Upper lobe of left lung (tissue), 6 donors: ENCODE measurements around the gene VWA8. TPM values are rescaled to one million over a fixed set of nuclear protein-coding genes. Genes with fewer than 3 reads are reported as not detected.

Experiments used
- ATAC-seq, 2 donors: fragments of 200-7000 bp; cut with Tn5 transposase; one replicate each; pipeline ENCODE4 v1.9.1; 2022; ENCODE audit warnings: mild to moderate bottlenecking in 2 of 2, moderate library complexity in 2 of 2; ENCODE audit not compliant: low FRiP score in 2 of 2
- DNase-seq, 2 donors: peaks; one replicate each; pipeline ENCODE4 v3.0.0-alpha.2; 2019 to 2020
- H3K27ac ChIP-seq, 4 donors: fragments of 200-600 bp; sonication (generic); one replicate each; pipeline ENCODE4 v1.5.1; 2016 to 2019
- H3K27me3 ChIP-seq, 4 donors: fragments of 200-600 bp; sonication (generic); one replicate each; pipeline ENCODE4 v1.5.1; 2017 to 2019
- H3K36me3 ChIP-seq, 4 donors: fragments of 200-600 bp; sonication (generic); one replicate each; pipeline ENCODE4 v1.5.1; 2016 to 2019
- H3K4me1 ChIP-seq, 4 donors: fragments of 200-600 bp; sonication (generic); one replicate each; pipeline ENCODE4 v1.5.1; 2018 to 2019
- H3K4me3 ChIP-seq, 4 donors: fragments of 200-600 bp; sonication (generic); one replicate each; pipeline ENCODE4 v1.5.1; 2017 to 2019; ENCODE audit warnings: mild to moderate bottlenecking in 2 of 4, moderate library complexity in 1 of 4
- H3K9me3 ChIP-seq, 4 donors: fragments of 200-600 bp; sonication (generic); one replicate each; pipeline ENCODE4 v1.5.1; 2018 to 2019
- EP300 ChIP-seq, 4 donors: sonication (generic); formaldehyde crosslinking; IDR thresholded peaks; one replicate each; pipeline ENCODE4 v1.5.1; 2017; ENCODE audit warnings: antibody characterized with exemption in 4 of 4, control low read depth in 2 of 4
- POLR2A ChIP-seq, 4 donors: fragments of 450-650 bp; IDR thresholded peaks; one replicate each; pipeline ENCODE4 v1.5.1; 2016 to 2017; ENCODE audit warnings: antibody characterized with exemption in 4 of 4, mild to moderate bottlenecking in 2 of 4
- POLR2AphosphoS5 ChIP-seq, 2 donors: sonication (generic); formaldehyde crosslinking; IDR thresholded peaks; one replicate each; pipeline ENCODE4 v1.5.1; 2017; ENCODE audit warnings: antibody characterized with exemption in 2 of 2
- WGBS, 2 donors: methylation state at CpG; one replicate each; pipeline ENCODE4 v1.1.5; 2017 to 2018; 5-methylcytosine and 5-hydroxymethylcytosine counted together
- total RNA-seq, 6 donors: library from RNA; depleted of rRNA in 4 of 6; stranded (reverse); fragments of >200 nt in 4 of 6; gene quantifications; one replicate each; pipeline versions ENCODE4 v1.1.0 to v1.2.1, GENCODE V29; 2016 to 2021
- TF ChIP-seq, protein P1 (sequence below), 6 experiments: fragments of 450-650 bp in 4 of 6; fragments of 200-600 bp in 2 of 6; sonication (generic) in 2 of 6; IDR thresholded peaks; one replicate each; pipeline ENCODE4 v1.5.1; 2016 to 2019; ENCODE audit warnings: antibody characterized with exemption in 6 of 6
- donor health status: DM: no; HTN: no; CAD: no; lungs with moderate emphysema.
- donor health status: DM: no; HTN: yes; CAD: no; lungs with severe emphysema.

The VWA8 gene
- total RNA-seq, 6 donors from 2014 or later: 15.0 to 39.8 (median 16.9) TPM

- ATAC-seq (peak in 1 of 2 donors; percentile 31), DNase-seq (no peak)
- H3K4me1 ChIP-seq: peaks cover 0 to 10% (median 8%) of the 10 kb centered on the region in 4 donors
- H3K9me3 ChIP-seq: no peaks in the 10 kb centered on the region
- H3K27me3 ChIP-seq: no peaks in the 10 kb centered on the region
- no peak overlapping the region for H3K4me3 ChIP-seq
- H3K36me3 ChIP-seq: peaks cover 0 to 3% (median 0%) of the 10 kb centered on the region in 4 donors
- TF ChIP-seq POLR2A (IDR thresholded peaks at IDR 0.05) (no peak), EP300 (IDR thresholded peaks at IDR 0.05) (no peak), POLR2AphosphoS5 (IDR thresholded peaks at IDR 0.05) (no peak)
- TF ChIP-seq, protein P1, sequence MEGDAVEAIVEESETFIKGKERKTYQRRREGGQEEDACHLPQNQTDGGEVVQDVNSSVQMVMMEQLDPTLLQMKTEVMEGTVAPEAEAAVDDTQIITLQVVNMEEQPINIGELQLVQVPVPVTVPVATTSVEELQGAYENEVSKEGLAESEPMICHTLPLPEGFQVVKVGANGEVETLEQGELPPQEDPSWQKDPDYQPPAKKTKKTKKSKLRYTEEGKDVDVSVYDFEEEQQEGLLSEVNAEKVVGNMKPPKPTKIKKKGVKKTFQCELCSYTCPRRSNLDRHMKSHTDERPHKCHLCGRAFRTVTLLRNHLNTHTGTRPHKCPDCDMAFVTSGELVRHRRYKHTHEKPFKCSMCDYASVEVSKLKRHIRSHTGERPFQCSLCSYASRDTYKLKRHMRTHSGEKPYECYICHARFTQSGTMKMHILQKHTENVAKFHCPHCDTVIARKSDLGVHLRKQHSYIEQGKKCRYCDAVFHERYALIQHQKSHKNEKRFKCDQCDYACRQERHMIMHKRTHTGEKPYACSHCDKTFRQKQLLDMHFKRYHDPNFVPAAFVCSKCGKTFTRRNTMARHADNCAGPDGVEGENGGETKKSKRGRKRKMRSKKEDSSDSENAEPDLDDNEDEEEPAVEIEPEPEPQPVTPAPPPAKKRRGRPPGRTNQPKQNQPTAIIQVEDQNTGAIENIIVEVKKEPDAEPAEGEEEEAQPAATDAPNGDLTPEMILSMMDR (IDR thresholded peaks at IDR 0.05): no peak
- WGBS, 2 donors: 57 to 63% methylated on average over 5 of the region's 5 CpGs
- H3K27ac ChIP-seq: no peak overlapping the region
Observed at GRCh38 chr13:41780715-41781706, 179.9 kb downstream of the VWA8 start.

GRCh38 chr13:41775251-41775650 is 185.7 kb downstream of the VWA8 start:
- peaks cover 0 to 7% (median 0%) of the 10 kb centered on the region in 4 donors for H3K36me3 ChIP-seq
- H3K4me1 ChIP-seq: peaks cover 0 to under 1% (median 0%) of the 10 kb centered on the region in 4 donors
- ATAC-seq: no peak
- no peak overlapping the region for H3K27ac ChIP-seq
- H3K9me3 ChIP-seq: no peaks in the 10 kb centered on the region
- H3K4me3 ChIP-seq: no peak overlapping the region
- DNase-seq: no peak
- H3K27me3 ChIP-seq: no peaks in the 10 kb centered on the region
- TF ChIP-seq POLR2AphosphoS5 (IDR thresholded peaks at IDR 0.05) (no peak), EP300 (IDR thresholded peaks at IDR 0.05) (no peak), POLR2A (IDR thresholded peaks at IDR 0.05) (no peak)
- TF ChIP-seq, protein P1 (IDR thresholded peaks at IDR 0.05): no peak
- WGBS, 2 donors: 79 to 100% methylated on average over 2 of the region's 2 CpGs

DNA sequence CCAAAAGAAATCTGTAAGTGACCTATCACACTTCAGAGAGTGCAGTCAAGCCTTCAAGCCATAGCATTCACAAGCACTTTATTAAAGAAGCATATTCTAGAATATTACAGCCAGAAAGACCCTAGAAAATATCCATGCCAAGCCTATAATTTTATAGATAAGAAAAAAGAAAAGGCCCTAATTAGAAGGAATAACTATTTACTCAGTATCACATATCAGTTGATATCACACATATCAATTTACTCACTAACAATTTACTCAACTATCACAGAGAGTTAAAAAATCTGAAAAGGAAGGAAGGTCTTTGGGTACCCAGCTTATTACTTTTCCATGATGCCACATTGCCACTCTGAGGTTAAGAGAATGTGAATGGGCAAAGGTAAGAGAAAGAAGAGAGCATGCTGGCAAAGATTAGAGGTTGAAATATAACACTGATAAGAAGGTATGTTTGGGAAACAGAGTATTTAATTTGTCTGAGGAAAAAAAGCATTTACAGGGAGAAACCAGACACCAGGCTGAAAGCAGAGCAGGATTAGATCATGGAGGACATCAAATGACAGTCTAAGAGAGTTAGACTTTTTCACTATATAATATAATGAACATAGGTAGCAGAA is 186.2 kb downstream of the VWA8 start:
- TF ChIP-seq EP300 (IDR thresholded peaks at IDR 0.05) (no peak), POLR2AphosphoS5 (IDR thresholded peaks at IDR 0.05) (no peak), POLR2A (IDR thresholded peaks at IDR 0.05) (no peak)
- TF ChIP-seq, protein P1 (IDR thresholded peaks at IDR 0.05): no peak
- Histone ChIP-seq H3K27me3 (no peaks in the 10 kb centered on the region), H3K4me3 (no peak overlapping the region), H3K9me3 (no peaks in the 10 kb centered on the region), H3K36me3 (peaks cover 0 to 7% (median 0%) of the 10 kb centered on the region in 4 donors), H3K4me1 (no peaks in the 10 kb centered on the region), H3K27ac (no peak overlapping the region)
- no peak for DNase-seq
- ATAC-seq: no peak

- Histone ChIP-seq H3K4me1 (peaks cover 0 to 9% (median 4%) of the 10 kb centered on the region in 4 donors), H3K9me3 (no peaks in the 10 kb centered on the region), H3K36me3 (no peaks in the 10 kb centered on the region), H3K27me3 (no peaks in the 10 kb centered on the region), H3K4me3 (no peak overlapping the region), H3K27ac (no peak overlapping the region)
- DNase-seq (no peak), ATAC-seq (no peak)
- TF ChIP-seq POLR2A (IDR thresholded peaks at IDR 0.05): no peak
- TF ChIP-seq, protein P1 (IDR thresholded peaks at IDR 0.05): no peak
- whole genome bisulfite sequencing, 2 donors: 64% methylated on average over 1 of the region's 1 CpG
Observed at GRCh38 chr13:41767801-41768200, 193.1 kb downstream of the VWA8 start.
